GM18520 (cell line): ENCODE data around the gene DMRT3.

ENCODE experiments used
- ATAC-seq: cut with Tn5 transposase; IDR thresholded peaks from one replicate; pipeline ENCODE4 v1.9.1; 2021; ENCODE audit not compliant: unreplicated experiment

DMRT3 gene

DNA sequence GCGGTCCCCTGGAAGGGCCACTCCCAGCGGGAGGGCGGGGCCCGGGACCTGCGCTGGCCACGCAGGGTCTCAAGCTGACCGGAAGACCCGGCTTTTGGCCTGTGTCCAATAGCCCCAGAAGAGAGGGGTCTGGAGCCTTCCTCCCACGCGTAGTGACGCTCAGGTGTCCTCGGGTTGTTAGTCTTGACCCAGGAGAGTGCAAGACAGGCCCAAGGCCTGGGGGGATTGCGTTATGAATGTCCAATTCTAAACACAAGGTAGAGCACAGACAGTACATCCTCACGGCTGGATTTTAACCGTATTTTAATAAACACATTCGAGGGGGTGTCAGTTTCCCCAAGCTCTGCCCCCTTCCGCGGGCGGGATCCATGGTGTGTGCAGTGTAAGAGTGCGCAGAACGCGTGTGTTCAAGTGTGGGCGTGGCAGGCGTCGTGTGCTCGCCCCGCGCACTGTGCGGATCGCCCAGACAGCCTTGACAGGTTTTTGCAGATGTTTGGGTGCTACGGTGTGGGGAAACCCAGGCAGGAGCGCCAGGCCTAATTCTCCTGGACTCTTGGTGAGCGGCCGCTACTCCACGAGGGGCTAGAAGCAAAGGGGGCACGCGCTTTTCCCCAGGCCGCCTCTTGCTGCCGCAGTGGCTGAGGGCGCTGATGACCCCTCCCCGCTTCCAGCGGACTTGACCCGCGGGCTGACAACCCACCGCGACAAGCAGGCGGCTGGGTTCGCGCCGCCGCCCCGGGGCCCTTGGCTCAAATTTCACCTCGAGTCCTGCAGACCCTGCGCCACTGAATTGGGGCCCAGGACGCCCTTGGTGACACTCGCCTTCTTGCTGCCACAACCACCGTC lies 6.1 kb upstream of the DMRT3 start:
- no peak for ATAC-seq

DNA sequence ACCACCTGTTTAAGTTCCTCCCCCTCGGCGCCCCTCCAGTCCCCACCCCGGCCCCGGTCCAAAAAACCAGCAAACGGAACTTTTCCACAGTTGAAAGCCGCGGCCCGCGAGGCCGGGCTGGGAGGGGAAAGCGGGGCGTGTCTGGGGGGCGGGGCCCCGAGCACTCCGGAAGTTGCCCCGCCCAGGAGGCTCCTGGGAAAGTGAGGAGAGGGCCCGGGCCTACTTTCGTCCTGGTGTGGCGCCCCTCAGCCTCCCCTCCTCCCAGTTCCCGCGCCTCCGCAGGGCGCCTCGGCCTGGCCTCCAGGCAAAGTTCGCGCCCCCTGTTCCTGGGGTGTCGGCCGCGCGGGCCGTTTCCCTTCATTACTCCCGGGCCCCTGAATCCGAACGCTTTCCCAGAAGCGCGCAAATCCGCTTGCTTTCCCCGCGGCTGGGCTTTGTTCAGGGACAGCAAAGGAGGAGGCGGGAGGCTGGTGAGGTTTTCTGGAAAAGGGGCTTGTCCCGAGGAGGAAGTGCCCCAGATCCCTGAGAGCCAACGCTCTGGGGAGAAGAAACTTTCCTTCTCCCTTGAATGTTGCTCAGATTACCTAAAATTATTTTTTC lies 4.5 kb upstream of the DMRT3 start:
- ATAC-seq = no peak

GRCh38 chr9:972501-973294 lies 3.8 kb upstream of the DMRT3 start:
- no peak for ATAC-seq

- no peak for ATAC-seq
Measured at GRCh38 chr9:973295-973834, 3.1 kb upstream of the DMRT3 start.

GRCh38 chr9:974031-974995 lies 2.1 kb upstream of the DMRT3 start:
- ATAC-seq = no peak

DNA sequence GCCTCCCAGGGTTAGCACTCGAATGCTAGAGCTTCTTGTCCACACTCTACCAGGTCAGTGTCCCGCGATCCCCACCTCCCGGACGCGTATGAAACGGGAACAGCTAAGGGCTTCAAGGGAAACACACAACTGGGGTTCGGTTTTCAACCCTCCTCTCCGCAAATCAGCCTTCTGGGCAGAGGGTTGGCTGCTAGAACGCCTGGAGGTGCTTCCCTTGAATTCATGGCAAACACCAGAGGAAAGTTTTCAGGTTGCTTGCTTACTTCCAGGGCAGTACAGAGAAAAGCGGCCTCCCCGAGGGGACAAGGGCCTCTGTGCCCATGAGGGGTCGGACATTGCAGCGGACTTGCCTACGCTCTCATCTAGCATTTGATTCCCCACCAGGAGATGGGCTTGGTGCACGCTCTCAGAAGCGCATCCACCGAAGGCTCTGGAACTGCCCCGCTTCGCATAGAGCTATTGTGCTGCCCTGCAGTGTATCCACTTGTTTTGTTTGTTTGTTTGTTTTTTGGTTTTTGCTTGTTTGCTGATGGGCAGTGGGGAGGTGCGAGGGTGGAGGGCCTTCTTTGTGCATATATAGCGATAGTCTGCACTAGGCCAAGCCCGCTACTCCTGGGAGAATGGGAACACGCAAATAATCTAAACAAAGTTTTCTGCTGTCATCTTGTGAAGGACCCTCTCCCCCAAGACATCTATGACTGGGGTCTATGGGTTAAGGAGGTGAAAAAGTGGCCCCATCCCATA lies 1.3 kb upstream of the DMRT3 start:
- ATAC-seq = no peak

DNA sequence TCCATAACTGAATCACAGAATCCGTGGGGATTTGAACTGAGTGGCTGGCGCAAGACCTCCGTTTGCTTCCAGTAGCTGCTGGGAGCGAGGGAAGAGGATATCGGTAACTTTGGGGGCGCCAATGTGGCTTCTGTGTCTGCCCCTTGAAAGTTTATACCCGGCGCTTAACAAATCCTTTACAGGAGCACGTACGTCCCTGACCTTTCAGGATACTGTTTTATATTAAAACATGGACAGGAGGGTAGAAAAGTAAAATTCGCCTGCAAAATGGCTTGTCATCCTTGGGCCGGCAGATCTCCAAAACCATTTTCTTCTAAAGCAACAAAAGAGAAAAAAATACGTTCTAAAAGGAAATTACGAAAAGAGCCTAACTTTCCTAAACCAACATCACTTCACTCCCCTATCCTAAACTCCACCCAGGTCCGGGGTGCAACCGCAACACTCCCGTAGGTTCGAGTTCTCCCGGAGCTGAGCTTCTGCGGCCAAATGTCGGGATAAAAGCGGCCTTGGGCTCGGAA lies 656 bp upstream of the DMRT3 start:
- ATAC-seq = no peak

GRCh38 chr9:976943-977837 lies 735 bp downstream of the DMRT3 start:
- ATAC-seq = no peak

DNA sequence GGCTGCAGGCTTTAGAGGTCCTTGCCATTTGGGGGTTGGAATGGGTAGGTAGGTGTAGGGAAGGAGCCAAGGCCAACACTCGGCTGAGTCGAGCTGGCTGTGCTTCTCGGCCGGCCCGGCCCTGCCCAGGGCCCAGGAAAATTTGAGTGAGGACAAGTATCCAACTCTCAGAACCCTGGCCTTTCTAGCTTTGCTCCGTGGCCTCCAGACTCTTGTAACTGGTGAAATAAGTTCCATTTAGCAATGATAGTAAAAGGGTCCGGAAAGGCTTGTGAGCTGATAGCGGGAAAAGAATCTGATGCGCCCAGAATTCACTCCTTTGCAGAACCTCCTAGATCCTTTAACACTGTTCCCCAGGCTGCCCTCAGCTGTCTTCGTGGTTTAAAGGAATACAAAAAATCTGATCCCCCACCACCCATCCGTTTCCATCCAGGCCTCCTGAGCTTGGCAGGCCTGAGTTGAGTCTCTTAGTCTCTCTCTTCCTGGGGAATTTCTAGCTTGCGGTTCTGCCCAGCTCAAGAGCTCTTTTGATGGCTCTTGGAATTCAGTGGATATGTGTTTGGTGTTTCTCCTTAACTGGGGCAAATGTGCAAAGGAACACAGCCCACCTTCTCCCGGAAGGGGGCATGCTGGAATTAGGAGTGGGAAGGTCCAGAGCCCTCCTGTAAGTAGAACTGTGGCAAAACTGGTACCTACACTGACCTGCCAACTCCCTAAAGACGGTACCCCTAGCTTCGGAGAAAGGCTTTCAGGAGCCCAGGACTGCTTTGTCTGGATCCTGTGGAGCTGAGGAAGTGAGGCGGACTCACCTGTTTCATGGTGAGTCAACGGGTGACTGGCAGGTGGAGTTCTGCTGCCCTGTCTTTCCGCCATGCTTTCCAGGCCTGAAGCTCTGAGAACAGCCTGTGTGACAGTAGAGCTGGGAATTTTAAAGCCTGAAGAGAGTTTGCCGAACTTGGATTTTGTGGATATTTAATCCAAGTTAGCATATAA lies 1.7 kb downstream of the DMRT3 start:
- no peak for ATAC-seq

DNA sequence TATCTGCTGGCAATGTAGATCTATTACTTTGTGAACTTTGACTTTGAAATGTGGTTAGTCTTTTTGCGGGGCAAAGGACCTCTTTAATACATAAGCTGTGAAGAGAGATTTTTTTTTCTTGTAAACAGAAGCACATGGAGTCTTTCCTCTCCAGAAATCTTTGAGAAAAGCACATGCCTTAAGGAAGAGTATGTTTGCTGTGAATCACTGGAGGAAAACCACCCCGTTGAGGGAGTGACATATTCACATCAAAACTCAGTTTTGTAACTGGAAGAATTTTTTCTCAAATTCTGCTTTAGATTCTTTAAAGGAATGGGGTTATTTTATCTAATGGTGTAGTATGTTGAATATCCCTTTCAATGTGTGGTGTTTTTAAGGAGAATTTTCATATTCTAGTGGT lies 3.5 kb downstream of the DMRT3 start:
- ATAC-seq = no peak

- no peak for ATAC-seq
Measured at GRCh38 chr9:980640-981039, 4.2 kb downstream of the DMRT3 start.

GRCh38 chr9:981491-981898 lies 5.0 kb downstream of the DMRT3 start:
- ATAC-seq = no peak

DNA sequence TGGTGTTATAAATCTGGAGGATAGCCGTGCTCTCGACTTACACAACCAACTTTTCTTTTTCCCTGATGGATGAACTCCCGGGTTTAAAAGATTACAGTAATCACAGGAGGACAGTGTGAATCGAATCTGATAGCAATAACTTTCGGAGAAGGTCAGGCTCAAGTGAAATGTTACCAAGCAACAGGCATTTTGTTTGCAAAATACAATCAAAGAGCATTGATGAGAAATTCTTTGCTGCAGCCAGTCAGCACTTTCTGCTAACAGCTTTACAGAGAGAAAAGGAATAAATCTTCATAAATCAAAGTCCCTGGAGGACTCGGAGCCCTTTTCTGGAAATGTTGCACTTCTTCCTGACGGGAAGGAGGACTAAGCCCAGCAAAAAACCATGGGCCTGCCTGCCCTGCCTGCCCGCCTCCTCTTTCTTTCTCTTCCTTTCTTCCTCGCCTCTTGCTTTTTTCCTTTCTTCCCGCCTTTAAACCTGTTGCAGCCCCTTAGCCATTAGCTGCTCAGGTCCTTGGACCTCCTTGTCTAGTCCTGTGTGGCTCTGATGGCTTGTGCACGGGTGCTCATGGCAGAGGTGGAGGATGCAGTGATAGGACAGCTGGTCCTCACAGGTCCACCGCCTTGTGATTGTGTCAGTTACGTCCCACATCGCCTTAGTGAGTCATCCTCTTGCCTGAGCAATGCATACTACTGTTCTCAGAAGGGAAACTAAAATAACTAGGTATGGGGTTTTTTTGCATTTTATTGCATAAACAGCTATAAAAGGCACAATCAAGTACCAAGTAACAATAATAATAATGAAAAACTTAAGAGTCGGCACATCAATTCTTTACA lies 6.2 kb downstream of the DMRT3 start:
- no peak for ATAC-seq

DNA sequence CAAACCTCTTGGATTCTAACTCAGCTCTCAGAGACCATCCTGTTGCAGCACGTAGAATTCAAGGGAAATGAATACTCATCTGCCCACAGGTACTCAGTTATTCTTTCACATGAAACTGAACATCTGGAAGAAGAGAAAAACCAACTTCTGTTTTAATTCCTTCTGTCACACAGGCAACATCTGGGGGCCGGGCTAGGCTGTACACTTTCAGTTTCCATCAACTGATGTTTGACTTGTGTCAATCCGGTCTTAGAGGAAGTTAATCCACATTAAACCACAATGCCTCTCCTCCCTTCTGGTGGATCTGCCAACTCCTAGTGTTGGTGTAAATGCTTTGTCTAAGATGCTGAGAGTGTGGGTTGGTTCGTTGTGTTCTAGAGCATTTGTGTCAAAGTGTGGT lies 17.6 kb downstream of the DMRT3 start:
- ATAC-seq = no peak

DNA sequence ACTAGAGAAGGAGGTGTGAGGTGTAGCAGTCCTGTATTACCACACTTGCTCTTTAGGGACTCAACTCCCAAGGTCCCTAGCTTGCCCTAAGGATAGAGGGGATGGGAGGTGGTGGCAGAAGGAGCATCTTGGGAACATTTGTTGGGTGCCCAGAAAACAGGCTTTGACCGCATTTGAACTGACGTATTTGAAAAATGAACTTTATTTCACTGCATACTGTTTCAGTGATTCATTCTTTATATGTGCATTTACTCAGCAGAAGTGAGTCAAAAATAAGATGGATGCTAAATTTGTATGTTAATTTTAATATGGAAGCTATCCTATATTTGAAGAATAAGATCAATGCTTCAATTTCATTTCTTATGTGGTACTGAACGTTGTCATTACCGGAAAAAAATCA lies 18.7 kb downstream of the DMRT3 start:
- ATAC-seq = no peak

- ATAC-seq = no peak
Measured at GRCh38 chr9:995781-996180, 19.3 kb downstream of the DMRT3 start.
